Inferior parietal cortex (tissue), 1 donor: Measurements from ENCODE around the gene ZNF248.
"Not testable (repeated sequence)": the region's sequence is repeated elsewhere in the genome, so short reads cannot be mapped to it uniquely, and the experiment has no call there.

ENCODE experiments used
- DNase-seq: peaks from one replicate; pipeline ENCODE4 v3.0.0-alpha.2; 2016; ENCODE audit errors: extremely low spot score

Gene ZNF248

GRCh38 chr10:37747081-37747480 lies 110.3 kb downstream of the ZNF248 start:
- no peak for DNase-seq

GRCh38 chr10:37741831-37742230 lies 115.6 kb downstream of the ZNF248 start:
- DNase-seq = no peak

GRCh38 chr10:37739181-37739580 lies 118.2 kb downstream of the ZNF248 start:
- DNase-seq = no peak

GRCh38 chr10:37738241-37738640 lies 119.2 kb downstream of the ZNF248 start:
- DNase-seq = not testable (repeated sequence)

- DNase-seq = no peak
These were observed 120.1 kb downstream of the ZNF248 start for GRCh38 chr10:37737336-37737735.

- no peak for DNase-seq
These were observed 121.3 kb downstream of the ZNF248 start for GRCh38 chr10:37736120-37736519.

- DNase-seq = no peak
These were observed 122.4 kb downstream of the ZNF248 start for GRCh38 chr10:37734971-37735370.
